Forelimb muscle (tissue), 1 donor: ENCODE measurements around the gene ERBIN. TPM values are rescaled to one million over a fixed set of nuclear protein-coding genes. Genes with fewer than 3 reads are reported as not detected.
"Not testable (repeated sequence)": the region's sequence is repeated elsewhere in the genome, so short reads cannot be mapped to it uniquely, and the experiment has no call there.

ENCODE experiments used
- DNase-seq: peaks from one replicate; pipeline ENCODE4 v3.0.0-alpha.2; 2013; ENCODE audit warnings: low read depth
- polyA plus RNA-seq: library from polyadenylated mRNA; unstranded; fragments of 120-200 nt; gene quantifications from one replicate; pipeline ENCODE4 v1.2.1, GENCODE V29; 2013; ENCODE audit not compliant: insufficient read length

Gene ERBIN
- polyA plus RNA-seq, 1 donor = 40.5 TPM

DNA sequence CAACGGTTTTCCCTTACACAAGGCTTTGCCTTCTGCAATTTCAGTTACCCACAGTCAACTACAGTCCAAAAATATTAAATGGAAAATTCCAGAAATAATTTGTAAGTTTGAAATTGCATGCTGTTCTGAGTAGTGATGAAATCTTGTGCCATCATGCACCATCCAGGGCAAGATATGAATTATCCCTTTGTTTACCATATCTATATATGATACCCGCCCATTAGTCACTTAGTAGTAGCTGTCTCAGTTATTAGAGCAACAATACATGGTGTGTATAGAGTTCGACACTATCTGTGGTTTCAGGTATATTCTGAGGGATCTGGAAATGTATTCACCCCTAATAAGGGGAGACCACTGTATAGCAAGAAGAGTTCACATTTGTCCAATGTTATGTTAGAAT is 29.4 kb downstream of the ERBIN start:
- no peak for DNase-seq

DNA sequence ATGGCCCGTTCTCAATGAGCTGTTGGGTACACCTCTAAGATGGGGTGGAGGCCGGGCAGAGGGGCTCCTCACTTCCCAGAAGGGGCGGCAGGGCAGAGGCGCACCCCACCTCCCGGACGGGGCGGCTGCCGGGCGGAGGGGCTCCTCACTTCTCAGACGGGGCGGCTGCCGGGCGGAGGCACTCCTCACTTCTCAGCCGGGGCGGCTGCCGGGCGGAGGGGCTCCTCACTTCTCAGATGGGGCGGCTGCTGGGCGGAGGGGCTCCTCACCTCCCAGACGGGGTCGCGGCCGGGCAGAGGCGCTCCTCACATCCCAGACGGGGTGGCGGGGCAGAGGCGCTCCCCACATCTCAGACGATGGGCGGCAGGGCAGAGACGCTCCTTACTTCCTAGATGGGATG is 31.3 kb downstream of the ERBIN start:
- not testable (repeated sequence) for DNase-seq

DNA sequence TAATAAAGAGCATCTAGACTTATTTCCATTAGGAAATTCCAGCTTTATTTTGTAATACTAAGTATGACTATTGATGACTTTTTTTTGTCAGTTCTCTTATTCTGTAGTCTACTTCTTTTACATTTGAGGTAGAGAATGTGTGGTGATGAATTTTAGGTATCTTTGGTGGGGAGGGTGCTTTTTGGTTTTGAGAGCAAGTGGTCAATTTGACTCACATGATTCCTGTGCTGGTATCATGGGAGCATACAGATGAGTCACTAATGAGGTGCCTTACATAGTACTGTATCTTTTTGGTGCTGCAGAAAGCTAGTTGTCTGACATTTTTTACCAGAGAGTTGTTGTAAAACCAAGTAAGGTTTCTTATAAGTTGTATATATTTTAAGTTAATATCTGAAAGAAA is 35.3 kb downstream of the ERBIN start:
- DNase-seq = no peak

DNA sequence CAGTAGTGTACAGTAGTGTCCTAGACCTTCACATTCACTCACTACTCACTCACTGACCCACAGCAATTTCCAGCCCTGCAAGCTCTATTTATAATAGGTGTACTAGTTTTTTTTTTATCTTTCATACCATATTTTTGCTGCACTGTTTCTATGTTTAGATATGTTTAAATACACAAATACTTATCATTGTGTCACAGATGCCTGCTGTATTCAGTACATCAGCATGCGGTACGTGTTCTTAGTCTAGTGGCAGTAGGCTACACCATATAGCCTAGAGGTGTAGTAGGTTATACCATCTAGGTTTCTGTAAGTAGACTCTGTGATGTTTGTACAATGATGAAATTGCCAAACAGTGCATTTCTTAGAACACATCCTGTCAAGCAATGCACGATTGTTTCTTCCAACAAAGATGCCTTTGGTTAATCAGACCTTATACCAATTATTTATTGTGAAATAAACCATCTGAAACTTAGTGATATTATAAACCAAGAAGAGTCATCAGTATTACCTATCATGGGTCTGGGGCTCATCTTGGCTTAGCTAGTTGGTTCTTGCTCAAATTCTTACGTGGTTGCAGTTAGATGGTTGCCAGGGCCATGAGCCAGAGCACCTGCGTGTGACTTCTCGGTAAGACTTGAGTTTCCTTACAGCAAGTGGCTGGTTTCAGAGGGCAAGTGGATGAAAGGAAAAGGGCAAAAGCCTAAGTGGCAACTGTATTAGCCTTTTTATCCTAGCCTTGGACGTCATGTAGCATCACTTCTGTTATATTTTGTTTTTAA is 41.1 kb downstream of the ERBIN start:
- no peak for DNase-seq

DNA sequence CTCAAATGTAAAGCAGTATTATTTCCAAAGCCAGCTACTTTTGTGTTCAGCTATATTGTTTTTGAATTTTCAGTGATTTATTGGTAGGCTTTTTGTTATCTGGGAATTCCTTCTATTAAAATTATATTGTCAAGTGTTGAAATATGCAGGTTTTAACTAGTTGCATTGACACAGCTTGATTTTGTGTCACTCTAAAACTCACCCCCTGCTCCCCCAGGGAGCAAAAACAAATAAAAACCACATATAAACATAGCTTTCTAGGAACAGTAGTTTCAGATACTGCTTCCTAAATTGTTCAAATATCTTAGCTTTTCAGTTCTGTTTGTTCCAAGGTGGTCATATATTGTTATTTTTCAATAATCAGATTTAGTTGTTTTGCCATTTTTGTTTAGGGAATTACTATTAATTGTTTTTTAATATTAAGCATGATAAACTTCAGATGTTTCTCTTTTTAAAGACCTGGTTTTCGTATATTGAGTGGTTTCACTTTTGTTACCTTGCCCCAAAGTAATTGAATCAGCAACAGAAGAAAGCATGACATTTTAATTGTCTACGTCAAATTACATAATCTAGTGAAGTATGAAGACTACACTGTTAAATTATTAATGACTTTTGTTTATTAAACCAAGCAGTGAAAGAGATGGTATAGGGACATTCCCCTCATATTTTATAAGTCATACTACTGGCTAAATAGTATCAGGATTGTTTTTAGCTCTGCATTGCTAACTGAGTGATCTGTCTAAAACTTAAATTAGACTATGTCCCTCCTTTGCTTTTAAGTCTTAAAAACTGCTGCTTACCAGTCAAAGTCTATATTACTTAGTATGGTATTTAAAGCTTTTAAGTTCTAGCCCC is 43.4 kb downstream of the ERBIN start:
- DNase-seq = no peak

DNA sequence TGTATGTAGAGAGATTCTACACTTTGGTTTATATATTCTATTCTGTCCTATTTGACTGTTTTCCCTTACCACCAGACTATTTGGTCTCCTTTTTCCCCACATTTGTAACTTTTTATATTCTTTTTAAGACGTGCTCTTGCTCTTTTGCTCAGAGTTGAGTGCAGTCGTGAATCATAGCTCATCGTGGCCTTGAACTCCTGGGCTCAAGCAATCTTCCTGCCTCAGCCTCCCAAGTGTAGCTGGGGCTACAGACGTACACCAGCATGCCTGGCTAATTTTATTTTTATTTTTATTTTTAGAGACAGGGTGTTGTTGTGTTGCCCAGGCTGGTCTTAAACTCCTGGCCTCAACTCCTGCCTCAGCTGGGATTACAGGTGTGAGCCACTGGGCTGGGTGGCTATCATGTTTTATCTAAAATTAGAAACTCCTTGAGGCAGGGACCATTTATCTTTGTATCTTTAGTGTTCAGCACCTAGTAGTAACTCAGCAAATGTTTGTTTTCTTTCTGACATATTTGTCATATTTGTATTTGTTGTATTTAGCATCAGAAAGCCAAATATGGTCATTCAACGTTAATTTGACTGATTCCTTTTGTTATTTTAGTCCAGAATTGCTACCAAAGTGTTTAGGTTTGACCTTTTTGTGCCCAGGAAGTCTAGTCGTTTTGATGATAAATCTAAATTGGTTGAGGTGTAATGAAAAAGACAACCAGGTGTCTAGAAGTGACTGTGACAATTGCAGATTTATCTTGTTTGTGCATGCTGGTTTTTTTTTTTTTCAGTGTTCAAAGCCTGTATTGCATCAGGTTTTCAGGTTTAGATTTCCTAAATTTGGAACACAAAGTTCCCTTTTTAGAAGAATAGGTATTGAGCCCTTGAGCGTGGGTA is 44.3 kb downstream of the ERBIN start:
- DNase-seq = no peak

DNA sequence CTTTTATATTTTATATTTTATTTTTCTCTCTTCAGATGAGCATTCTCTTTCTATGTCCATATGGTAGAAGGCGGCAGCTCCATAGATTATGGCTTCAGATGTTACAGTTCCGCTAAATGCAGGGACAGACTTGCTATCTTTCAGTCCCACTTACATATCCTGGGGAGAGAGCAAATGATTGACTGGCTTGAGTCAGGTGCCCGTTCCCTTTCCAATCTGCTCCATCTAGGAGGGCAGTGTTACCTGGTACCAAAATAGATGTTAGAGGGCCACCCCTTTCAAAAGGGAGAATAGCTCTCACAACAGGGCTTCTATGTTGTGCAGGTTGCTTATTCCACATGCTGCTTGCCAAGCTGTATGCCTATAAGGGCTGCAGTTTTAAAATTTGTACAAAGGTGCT is 45.3 kb downstream of the ERBIN start:
- DNase-seq = no peak

DNA sequence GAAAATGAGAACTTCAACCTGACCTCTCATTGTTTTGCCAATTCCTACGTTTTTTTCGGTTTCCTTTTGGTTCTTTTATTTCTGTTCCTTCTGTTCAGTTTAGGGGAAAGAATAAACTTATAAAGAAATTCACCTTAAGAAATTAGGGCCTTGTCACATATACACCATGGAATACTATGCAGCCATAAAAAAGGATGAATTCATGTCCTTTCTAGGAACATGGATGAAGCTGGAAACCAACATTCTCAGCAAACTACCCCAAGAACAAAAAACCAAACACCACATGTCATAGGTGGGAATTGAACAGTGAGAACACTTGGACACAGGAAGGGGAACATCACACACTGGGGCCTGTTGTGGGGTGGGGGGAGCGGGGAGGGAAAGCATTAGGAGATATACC is 46.5 kb downstream of the ERBIN start:
- not testable (repeated sequence) for DNase-seq

DNA sequence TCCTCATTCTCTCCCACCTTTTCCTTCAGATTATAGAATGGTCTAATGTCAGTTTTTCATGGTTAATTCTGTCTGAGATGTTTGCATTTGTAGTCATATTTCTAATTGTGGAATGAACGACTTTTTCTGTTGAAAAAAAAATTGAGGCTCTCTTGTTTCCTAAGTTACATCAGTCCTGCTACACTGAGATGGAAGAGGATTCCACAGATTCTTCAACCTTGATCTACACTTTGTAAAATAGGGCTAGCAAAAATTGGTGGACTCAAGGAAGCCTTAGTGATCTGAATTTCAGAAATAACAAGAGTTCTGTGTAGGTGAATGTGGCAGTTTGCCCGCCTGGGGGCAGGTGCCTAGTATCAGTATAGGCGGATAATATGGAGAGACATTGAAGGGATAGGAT is 51.9 kb downstream of the ERBIN start:
- DNase-seq = no peak

DNA sequence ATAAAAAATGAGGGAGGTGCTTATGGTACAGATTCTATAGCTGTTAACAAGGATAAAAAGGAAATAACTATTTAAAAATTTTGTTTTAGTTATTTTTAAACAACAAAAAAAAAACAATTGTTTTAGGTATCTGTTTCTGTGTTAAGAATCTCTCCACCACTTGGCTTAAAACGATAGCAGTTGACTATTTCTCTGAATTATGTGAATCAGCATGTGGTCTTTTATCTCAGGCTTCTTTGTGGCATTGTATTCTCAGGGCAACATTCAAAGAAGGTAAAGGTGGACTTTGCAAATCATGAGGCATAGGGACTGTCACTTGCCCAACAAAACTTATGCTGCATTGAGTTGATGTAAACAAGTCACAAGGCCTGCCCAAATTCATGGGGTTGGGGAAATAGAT is 55.2 kb downstream of the ERBIN start:
- DNase-seq = no peak

DNA sequence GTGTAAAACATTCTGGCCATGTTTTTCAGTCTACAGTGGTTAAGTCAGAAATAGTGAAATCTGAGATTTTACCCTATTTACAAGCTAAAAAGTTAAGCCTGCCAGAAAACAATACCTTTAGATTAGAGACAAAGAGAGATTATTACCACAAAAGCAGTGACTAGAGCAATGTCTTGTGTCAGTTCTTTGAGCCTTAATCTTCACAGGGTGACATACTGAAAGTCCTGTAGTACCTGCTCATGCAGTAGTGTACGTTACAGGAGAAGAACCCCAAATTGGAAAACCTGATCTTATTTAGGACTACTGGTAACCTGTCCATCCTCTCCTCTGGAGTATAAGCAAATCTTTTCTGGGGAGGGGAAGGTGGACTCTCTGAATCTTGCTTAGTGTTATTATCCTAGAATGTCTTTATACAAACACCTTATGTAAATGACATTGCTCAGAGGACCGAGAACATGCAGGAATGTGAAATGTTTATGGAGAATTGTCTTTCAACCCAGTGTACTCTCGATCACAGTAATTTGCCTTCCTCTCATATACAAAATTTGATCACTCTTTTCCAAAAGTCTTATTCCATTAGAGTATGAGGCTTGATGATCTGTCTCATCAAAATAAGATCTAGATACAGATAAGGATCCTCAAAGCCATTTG is 55.7 kb downstream of the ERBIN start:
- no peak for DNase-seq

DNA sequence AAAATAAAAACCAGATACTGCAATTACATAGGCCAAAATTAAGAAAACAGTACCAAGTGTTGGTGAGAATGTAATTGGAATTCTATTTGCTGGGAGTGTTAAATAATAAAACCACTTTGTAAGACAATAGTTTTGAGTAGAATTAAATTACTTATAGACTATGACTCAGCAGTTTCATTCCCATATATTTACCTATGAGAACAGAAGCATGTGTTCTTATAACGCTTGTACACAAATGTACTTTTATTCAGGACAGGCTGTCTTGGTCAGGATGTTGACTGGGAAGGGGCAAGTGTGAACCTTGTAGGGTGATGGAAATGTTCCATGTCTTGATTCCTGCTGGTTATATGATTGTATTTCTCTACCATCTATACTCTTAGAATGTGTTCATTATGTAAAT is 56.3 kb downstream of the ERBIN start:
- DNase-seq = no peak

DNA sequence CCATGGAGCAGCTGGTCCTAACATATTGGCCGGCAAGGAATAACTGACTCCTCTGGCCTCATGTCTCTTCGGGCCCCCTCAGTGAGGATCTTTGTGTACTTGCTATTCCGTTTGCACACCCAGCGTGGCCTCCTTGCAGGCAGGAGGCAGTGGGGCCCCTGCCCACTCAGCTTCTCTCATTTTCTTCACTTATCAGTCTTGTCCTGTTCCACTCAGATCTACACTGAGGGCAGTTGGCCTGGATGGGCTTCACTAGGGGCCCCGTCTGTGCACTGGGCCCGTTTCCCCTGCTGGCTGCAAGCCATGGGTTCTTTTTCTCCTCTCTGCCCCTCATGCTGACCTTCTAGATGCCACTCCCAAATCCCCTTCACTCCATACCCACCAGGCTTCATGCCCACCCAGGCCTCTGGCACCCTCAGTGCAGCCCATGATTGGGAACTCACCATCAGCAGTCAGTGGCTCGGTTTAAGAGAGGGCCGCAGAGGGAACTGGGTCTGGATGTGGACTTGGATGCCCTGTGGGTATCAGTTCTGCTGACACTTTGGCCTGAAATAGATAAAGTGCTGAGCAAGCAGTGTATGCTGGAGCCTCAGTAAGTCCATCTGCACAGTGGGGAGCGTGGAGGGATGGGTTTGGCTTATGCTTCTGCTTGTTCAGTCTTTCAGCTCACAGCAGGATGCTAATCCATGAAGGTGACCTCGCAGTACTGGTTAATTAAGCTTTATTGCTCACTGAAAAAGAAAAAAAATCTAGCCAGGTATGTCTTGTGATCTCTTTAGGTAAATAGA is 57.9 kb downstream of the ERBIN start:
- DNase-seq = no peak

DNA sequence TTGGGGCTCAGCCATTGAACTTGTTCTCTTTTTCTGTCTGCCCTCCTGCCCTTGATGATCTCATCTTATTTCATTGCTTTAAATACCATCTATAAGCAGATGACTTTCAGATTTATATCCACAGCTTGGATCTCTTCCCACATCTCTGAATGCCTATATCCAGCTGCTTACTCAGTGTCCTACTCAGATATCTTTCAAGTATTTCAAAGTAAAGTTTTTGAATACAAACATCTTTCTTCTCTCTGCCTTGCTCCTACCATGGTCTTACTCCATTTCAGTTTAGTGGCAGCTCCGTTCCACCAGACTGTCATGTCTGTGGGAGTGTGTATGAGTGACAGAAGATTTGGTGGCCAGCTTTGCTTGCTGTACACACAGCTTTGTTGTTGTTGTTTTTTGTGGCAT is 59.7 kb downstream of the ERBIN start:
- DNase-seq = no peak

DNA sequence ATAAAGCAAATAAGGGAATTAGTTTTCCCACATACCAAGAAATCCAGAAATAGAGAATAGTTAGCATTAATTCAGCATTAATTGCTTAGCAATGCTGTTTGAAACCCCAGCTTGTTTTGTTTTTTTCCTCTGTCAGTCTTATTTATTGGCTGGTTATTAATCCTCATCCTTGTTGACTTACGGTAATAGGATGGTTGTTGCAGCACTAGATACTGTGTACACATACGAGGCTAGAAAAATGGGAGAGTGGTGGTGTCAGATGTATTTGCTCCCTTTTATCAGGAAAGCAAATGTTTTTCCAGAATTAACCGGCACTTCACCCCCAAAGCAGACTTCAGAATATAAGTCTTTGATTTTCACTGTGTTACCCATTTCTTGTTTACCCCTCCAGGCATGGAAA is 60.4 kb downstream of the ERBIN start:
- DNase-seq = no peak

DNA sequence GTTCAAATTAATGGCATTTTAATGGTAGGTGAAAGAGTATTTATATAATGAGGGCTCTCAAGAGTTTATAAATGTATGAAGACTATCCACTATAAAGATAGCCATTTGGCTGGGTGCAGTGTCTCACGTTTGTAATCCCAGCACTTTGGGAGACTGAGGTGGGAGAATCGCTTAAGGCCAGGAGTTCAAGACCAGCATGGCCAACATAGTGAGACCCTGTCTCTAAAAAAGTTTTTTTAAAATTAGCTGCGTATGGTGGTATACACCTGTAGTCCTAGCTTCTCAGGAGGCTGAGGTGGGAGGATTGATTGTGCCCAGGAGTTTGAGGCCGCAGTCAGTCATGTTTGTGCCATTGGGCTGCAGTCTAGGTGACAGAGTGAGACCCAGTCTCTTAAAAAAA is 61.6 kb downstream of the ERBIN start:
- no peak for DNase-seq

DNA sequence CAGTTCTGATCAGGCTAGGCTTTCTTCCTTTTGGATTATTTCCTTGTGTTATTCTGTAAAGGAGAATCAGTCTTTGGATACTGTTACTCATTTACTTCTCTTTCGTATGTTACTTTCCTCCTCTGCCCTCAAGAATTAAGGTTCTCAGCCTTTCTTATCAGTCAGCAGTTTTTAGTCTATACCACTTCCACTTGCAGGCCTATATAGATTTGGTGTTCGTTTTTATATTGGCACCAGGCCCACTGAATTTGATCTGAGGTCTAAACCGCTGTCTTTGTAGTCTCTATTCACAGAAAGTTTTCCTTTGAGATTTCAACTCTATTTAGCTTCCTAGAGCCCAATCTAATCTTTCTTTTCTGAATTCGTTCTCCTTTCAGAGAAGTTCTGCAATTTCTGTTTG is 62.8 kb downstream of the ERBIN start:
- DNase-seq = no peak

DNA sequence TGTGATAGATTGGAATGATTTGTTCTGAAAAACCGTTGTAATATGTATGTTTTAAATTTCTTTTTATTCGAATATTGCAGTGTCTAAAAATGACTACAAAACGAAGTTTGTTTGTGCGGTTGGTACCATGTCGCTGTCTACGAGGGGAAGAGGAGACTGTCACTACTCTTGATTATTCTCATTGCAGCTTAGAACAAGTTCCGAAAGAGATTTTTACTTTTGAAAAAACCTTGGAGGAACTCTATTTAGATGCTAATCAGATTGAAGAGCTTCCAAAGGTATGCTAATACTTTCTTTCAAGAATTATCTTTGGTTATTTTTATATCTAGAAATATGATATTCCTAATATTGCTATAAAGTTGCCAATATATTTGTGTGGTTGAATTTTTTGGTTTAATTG is 66.3 kb downstream of the ERBIN start:
- DNase-seq = no peak

DNA sequence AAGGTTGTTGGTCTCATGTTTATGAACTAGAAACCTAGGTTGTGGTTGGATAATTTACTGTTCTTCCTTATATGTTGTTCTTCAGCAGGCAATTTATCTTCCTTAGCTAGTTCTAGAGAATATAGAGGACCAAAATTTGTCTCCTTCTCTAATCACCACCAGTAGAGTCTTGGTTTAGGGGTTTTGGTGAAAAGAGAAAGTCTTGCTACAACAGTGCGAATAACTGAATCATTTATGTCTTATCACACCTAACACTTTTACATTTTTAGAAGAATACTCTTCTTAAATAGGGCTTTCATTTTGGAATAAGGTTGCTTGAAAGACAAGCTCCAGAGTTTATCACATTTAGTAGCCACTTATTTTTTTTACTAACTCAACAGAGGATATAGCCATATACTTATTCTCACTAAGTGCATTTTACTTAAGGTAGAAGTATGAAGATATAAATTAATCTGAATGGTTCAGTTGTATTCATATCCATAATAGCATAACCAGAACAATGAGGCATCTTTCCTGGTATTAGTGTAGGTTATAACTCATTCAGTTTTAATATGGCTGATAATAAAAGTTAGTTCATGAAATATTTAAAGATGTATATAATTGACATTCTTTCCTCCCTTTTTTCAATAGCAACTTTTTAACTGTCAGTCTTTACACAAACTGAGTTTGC is 67.9 kb downstream of the ERBIN start:
- DNase-seq = no peak

DNA sequence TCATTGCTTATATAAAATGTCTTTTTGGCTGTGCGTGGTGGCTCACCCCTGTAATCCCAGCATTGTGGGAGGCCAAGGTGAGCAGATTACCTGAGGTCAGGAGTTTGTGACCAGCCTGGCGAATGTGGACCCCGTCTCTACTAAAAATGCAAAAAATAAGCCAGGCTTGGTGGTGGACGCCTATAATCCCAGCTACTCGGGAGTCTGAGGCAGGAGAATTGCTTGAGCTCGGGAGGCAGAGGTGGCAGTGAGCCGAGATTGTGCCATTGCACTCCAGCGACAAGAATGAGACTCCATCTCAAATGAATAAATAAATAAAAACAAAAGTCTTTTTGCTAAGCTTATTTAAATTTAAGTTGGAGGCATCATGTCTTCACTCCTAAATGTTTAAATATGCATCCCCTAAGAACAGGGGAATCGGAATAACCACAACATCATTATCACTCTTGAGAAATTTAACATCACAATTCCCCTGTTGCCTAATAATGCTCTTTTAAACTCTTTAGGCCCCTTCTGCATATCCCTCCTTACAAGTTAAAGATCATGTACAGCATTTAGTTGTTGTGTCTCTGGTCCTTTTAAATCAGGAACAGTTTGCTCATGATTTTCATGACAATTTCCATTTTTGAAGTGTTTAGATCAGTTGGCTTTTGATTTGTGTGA is 72.8 kb downstream of the ERBIN start:
- no peak for DNase-seq
